Astrocyte of the spinal cord (primary cell): Measurements from ENCODE around the gene SNAP29.
A peak's percentile ranks its signal among the peaks of the same experiment; 100 is the strongest.

Experiments
- DNase-seq: peaks from one replicate; pipeline ENCODE4 v3.0.0; 2011; ENCODE audit warnings: low read depth, low spot score
- H3K4me3 ChIP-seq: 2 replicates; pipeline ENCODE4 v1.5.1; 2011; ENCODE audit warnings: low read depth, mild to moderate bottlenecking, low read length, moderate library complexity
- in situ Hi-C: cut with HindIII; loops from 2 replicates; pipeline ENCODE4 v1.10.0; 2017; ENCODE audit warnings: low sequenced_read_pairs
- TF ChIP-seq, protein P1 (sequence below): IDR thresholded peaks from 2 replicates; pipeline ENCODE4 v1.5.1; 2012; ENCODE audit warnings: low read depth, mild to moderate bottlenecking, low read length, inconsistent platforms

The SNAP29 gene

DNA sequence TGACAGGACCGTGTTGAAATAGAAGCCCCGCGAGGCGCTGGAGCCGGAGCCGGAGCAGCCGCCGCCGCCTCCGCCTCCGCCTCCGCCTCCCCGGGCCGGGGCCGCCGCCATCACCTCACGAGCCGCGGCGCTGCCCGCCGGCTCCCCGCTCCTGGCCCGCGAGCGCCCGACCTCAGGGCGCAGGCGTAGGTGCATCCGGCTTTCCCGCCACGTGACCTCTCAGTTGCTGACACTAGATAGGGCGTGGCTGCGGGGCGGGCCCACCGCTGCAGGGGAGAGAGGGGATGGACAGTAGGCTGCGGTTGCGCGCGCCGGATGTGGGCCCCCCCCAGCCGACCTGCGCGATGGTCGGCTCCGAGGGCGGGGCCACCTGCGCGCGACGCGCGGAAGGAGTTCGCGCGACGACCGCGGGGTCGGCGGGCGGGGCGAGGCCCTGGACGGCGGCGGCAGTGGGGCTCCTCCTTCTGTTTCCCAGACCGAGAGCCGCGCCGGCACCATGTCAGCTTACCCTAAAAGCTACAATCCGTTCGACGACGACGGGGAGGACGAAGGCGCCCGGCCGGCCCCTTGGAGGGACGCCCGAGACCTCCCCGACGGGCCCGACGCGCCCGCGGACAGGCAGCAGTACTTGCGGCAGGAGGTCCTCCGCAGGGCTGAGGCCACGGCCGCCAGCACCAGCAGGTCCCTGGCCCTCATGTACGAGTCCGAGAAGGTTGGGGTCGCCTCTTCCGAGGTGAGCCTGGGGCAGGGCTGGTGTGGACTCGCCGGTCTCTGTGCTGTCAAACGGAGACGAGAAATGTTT lies at the start of gene SNAP29, which contains the start of gene PI4KA:
TSS of gene SNAP29 (plus strand) at position 393 of the 802 bp plus-strand sequence. CDS start at position 497, 104 bp downstream.
TSS of gene PI4KA (minus strand) at position 197 of the 802 bp plus-strand sequence. CDS start at position 111, 86 bp downstream.
- TF ChIP-seq, protein P1, sequence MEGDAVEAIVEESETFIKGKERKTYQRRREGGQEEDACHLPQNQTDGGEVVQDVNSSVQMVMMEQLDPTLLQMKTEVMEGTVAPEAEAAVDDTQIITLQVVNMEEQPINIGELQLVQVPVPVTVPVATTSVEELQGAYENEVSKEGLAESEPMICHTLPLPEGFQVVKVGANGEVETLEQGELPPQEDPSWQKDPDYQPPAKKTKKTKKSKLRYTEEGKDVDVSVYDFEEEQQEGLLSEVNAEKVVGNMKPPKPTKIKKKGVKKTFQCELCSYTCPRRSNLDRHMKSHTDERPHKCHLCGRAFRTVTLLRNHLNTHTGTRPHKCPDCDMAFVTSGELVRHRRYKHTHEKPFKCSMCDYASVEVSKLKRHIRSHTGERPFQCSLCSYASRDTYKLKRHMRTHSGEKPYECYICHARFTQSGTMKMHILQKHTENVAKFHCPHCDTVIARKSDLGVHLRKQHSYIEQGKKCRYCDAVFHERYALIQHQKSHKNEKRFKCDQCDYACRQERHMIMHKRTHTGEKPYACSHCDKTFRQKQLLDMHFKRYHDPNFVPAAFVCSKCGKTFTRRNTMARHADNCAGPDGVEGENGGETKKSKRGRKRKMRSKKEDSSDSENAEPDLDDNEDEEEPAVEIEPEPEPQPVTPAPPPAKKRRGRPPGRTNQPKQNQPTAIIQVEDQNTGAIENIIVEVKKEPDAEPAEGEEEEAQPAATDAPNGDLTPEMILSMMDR = no peak
- DNase-seq = peak; percentile 99
- H3K4me3 ChIP-seq = peak within 1 kb of the TSS; percentile 88
- in situ Hi-C loops = no loop called here

DNA sequence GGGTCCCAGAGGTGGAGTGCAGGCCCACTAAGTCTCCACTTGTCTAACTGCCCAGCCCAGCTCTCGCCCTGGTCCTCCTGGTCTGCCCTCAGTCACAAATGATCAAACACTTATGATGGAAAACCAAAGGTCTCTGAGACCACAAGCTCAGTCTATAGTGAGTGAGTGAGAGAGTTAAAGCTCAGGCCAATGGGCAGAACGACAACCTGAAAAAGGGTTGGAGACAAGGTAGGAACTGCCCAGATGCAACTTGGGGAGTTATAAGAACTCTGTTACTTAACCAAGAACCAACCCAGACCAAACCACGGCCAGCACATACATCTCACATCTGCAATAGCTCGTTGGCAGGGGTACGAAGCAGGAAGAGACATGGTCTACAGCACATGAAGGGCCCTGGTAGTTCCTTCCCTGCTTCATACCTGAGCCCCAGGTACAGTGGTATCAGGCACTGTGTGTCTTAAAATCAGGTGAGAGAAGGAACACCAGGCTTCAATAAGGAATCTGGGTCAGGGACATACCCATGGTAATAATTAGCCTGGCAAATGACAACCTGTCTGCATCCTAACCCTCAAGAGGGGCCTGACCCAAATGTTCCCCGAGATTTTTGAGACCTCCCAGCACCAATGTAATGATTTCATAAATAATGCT lies 49.1 kb upstream of the SNAP29 start:
- DNase-seq = no peak
- TF ChIP-seq, protein P1 = no peak
- in situ Hi-C loops = no loop called here
- H3K4me3 ChIP-seq = no peak overlapping the region

DNA sequence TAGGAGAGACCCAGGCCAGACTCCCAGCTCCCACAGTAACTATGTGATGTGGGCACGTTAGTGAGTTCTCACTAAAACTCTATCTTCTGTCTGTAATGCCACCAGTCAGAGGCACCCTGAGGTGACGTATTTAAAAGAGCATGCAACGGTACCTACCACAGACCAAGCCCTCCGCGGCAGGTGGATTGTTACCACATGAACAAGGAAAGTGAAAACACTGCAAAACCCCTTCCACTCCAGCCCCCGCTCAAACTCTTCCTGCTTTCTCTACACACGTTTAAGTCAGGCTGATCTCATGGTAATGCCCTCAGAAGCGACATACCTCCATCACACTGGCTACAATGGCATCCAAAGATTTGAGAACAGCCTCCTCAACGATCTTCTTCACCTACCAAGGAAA lies 48.2 kb upstream of the SNAP29 start:
- DNase-seq = no peak
- H3K4me3 ChIP-seq = no peak overlapping the region
- TF ChIP-seq, protein P1 = no peak
- in situ Hi-C loops = no loop called here

DNA sequence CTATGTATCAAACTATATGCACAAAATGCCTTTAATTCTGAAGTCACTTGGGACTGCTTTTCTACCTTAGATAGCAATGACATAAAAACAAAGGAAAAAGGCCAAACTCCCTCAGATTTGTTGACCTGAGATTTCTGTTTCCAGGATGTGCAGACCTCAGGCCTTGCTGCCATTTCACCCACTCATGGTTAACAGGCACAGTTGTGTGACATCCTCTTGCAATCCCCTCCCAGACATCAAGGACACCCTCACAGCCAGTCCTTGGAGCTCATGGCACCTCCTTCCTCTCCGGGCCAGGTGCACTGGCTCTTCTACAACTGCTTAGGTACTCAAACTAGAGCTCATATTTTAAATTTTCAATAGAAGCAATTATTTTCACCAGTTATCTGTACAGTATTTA lies 47.6 kb upstream of the SNAP29 start:
- in situ Hi-C loops = no loop called here
- H3K4me3 ChIP-seq = no peak overlapping the region
- no peak for DNase-seq
- TF ChIP-seq, protein P1 = no peak

DNA sequence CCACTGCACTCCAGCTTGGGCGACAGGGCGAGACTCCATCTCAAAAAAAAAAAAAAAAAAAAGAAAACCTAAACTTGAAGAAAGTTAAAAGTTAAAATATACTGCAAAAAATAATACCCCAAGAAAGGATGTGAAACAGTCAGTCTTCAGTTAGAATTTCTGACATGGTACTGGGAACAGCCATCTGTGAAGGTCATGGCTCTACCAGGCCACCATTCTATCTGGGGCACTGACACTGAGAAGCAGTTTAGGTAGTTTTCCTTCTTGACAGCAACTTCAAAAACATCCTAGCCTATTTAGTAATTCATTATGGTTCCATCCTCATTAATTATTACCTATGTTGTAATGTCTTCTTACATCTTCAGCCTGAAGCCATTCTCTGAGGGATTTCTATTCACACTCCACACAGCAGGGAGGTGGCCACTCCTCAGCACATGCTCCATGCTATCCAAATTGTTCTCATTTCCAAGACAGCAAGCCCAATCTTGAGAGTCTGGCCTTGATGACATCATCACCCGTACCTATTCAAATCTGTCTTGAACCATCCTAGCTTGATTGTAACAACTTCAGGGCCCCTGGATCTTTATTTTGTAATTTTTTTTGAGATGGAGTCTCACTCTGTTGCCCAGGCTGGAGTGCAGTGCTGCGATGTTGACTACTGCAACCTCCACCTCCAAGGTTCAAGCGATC lies 46.7 kb upstream of the SNAP29 start:
- TF ChIP-seq, protein P1 = no peak
- in situ Hi-C loops = no loop called here
- DNase-seq = no peak
- H3K4me3 ChIP-seq = no peak overlapping the region

DNA sequence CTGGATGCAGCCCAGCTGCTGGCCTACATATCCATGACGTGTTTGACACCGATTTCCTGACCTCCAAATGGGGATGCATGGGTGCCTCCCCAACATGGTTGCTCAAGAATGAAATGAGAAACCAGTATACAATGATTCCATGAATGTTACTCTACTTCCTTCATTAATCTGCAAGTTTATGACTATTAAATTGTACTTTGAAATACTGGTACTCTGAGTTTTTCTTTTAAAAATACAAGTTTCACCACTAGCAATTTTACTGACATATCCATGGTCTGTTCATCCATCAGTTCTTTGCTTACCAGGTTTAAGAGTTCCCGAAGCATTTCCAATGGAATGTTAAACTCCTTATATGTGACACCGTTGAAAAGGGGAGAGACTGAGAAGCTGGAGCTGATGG lies 45.8 kb upstream of the SNAP29 start:
- in situ Hi-C loops = no loop called here
- TF ChIP-seq, protein P1 = no peak
- no peak for DNase-seq
- H3K4me3 ChIP-seq = no peak overlapping the region
